ENCODE measurements around the gene MEX3C.

- TF ChIP-seq EZH2phosphoT487 (IDR thresholded peaks at IDR 0.05; ENCODE audit: insufficient read depth, low read depth) = no peak
- no peak for TF ChIP-seq EZH2 (IDR thresholded peaks at IDR 0.05; ENCODE audit: insufficient read depth, poor library complexity, severe bottlenecking)
Measured at GRCh38 chr18:51188024-51188701, 9.3 kb downstream of the MEX3C start.

Data from GM23248 (cell line).